PC-9 (cell line): ENCODE data around the gene ZNF438.

ENCODE experiments used
- EZH2 ChIP-seq: fragments of 200-600 bp; sonication (generic); IDR thresholded peaks from 2 replicates; pipeline ENCODE4 v1.8.0; 2017; ENCODE audit warnings: antibody characterized with exemption, low read depth
- TF ChIP-seq, protein P1 (sequence below): fragments of 200-600 bp; sonication (generic); conservative IDR thresholded peaks from 2 replicates; pipeline ENCODE4 v1.6.1; 2017; ENCODE audit warnings: mixed run types, antibody characterized with exemption, mild to moderate bottlenecking, moderate library complexity

GRCh38 chr10:31013331-31013730 is 18.3 kb downstream of the ZNF438 start:
- TF ChIP-seq, protein P1, sequence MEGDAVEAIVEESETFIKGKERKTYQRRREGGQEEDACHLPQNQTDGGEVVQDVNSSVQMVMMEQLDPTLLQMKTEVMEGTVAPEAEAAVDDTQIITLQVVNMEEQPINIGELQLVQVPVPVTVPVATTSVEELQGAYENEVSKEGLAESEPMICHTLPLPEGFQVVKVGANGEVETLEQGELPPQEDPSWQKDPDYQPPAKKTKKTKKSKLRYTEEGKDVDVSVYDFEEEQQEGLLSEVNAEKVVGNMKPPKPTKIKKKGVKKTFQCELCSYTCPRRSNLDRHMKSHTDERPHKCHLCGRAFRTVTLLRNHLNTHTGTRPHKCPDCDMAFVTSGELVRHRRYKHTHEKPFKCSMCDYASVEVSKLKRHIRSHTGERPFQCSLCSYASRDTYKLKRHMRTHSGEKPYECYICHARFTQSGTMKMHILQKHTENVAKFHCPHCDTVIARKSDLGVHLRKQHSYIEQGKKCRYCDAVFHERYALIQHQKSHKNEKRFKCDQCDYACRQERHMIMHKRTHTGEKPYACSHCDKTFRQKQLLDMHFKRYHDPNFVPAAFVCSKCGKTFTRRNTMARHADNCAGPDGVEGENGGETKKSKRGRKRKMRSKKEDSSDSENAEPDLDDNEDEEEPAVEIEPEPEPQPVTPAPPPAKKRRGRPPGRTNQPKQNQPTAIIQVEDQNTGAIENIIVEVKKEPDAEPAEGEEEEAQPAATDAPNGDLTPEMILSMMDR, result no peak
- no peak for TF ChIP-seq EZH2
